Fibroblast of skin of scalp (primary cell): Measurements from ENCODE around the gene PAK1.
"Not testable (repeated sequence)": the region's sequence is repeated elsewhere in the genome, so short reads cannot be mapped to it uniquely, and the experiment has no call there.

Experiments used
- DNase-seq: peaks from one replicate; pipeline ENCODE4 v3.0.0-alpha.2; 2013

PAK1 gene

DNA sequence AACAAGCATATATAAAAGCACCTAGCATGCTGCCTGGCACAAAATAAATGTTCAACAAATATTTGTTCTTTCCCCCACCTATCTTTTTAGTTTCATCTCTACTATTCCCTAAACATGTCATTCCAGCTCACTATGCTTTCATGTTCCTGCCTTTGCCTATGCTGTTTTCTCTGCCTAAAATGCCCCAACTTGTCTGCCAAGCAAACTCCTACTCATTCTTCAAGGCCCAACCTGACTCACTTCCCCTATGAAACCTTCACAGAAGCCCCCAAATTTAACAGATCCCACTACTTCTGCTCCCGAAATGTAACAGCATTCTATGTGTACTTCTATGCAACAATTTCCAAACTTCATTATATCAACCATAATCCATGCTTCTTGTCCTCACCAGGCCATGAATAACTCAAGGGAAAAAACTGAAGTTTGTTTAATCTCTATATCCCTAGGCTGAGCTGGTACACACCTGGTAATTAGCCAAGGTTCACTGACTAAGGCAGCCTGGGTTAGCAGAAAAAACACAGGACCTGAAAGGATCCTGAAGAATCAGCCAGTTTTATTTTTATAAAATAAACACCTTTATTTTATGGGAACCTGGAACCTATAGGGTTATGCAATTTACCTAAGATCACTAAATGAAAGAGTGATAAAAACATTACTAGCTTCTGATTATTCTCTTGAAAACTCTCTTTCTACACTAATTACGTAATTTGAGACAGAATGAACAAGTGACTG is 72.2 kb downstream of the PAK1 start:
- no peak for DNase-seq

DNA sequence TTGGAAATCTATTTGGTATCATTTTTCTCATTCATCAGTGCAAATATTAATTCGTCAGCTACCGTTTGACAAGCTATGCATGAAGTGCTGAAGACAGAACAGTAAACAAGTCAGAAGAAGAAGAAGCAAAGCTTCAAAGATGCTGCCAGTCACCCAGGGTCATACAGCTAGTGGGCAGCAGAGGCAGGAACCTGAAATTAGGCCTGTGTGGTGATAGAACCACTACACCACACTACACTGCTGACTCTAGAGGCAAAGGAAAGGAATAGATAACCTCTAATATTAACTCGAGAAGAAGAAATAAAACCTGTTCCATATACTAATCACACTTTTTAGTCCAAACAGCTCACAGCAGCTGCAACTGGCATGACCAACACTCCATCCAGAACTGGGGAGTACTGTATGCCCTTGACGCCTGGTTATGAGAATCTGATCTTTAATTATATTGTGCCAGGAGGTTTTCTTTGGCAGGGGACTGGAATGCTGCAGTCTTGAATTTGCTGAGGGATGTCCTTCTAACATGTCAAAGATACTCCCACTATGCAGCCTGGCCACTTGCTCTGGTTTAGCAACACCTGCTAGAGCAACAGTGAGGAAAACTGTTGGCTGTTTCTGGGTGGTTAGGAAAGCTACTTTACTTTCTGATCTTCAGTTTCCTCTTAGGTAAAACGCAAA is 73.0 kb downstream of the PAK1 start:
- no peak for DNase-seq

DNA sequence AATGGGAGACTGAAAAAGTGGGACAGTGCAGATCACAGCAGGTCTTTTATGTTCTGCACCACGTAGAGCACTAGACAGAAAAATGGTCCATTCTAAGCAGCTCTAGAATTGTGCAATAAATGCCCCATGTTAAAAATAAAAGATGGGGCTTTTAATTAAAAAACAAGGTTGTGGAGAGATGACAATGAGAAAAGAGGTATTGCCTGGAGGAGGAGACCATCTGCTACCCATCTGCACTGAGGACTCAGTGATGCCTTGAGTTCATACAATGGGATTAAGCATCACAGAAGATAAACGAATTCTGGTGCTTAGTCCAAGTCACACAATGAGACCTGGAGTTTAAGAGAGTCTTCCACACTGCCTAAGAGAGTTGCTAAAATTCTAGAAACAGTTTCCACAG is 73.6 kb downstream of the PAK1 start:
- DNase-seq, result no peak

DNA sequence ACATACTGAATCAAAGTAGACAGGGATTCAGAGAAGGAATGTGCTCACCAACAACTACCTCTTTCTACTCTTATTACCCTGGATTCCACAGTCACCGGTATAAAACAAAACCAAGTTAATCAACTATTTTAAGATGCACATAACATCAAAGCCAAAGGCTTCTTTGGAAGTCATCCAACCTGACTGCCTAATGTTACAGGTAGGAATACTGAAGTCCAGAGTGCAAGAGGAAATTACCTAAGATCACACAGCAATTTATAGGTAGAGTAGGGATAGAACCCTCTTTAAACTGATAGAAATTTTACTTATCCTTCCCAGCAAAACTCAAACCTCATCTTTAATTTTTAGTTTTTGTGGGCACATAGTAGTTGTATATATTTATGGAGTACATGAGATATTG is 76.3 kb downstream of the PAK1 start:
- DNase-seq, result no peak

DNA sequence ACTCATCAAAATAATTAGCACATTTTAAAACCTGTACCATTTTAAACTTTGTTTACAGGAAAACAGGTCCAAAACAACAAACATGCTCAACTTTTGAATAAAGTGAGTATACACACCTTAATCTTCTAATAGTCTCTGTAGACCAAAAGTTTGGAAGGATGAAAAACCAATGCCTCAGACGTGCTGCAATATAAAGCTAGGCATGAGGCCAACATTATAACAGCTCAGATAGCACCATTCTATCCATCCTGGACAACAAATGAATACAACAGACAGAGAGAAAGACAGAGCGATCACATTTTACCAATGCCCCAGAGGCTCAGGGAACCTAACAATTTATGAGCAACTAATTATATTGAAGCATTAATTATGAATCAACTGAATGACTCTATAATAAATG is 77.0 kb downstream of the PAK1 start:
- DNase-seq, result no peak

DNA sequence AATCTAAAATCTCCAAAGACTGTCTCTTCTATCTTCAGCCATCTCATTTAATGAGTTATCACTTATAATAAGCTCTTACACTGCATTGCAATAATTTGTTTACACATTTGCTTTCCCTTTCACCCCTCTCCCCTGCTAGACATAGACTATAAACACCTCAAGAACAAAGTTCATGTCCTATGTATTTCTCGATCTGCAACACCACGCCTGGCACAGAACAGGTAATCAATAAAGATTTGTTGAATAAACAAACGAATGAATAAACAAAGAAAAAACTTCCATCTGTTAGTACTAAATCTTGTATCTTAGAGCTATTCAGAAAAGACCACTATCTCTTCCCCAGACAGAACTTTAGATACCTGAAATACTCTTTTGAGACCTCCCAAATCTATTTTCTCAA is 77.6 kb downstream of the PAK1 start:
- DNase-seq, result no peak

DNA sequence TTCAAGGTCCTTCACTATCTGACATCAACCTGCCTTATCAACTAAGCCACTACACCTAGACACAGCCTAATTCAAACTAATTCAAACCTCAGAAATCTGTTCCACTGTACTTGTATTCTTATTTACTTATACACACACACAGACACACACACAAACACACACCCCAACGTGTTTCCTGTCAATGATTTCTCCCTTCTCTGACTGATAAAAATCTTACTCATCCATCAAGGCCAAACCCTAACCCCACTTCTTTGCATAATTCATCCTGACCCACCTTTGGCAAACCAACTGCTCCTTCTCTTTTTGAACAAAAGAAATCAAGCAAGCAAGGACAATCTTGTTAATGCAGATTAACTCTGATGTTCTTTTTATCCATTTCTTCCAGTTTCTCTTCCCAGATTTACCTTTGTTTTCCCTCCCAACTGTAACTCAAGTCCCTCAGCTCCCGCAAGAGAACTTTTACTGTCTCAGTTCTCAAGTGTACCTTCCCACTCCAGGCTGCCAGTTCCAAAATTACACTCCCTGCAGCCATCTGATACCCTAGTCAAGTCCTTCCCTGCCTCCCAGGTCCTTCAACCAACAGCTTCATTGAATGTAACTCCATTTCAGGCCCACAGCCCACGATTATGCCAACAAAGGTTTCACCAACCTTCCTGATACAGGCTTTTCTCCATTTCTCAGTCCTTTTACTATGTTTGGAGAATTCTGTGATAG is 78.3 kb downstream of the PAK1 start:
- no peak for DNase-seq

DNA sequence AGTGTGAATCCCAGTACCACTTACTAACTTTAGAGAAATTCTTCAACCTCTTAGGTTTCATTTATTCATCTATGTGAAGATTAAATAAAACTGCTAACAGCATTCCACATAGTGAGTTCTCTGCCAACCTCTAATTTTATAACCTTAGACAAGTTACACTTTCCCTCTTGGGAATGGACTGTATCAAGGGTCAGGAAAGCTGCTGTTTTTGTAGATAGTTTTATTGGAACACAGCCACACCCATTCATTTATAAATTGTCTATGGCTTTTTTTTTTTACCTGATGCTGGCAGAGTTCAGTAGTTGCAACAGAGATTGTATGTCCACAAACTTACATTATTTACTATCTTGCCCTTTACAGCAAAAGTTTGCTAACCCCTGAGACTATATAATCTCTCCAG is 81.1 kb downstream of the PAK1 start:
- DNase-seq, result no peak

DNA sequence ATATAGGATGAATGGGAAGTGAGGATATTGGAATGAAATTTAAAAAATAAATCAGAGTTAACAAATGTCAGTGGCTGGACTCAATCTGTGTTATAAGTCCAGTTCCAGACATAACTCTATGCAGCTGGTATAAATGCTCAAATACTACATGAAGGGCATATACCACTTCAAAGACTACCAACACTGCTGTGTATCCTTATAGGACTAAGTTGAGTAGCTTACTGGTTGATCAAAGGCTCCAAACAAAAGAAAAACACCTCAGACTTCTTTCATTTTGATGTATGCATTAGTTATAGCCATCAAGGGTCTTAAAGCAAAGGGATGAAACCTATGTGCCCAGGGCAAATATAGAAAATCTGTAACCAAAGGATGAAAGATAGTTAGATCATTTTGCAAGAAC is 86.2 kb downstream of the PAK1 start:
- no peak for DNase-seq

DNA sequence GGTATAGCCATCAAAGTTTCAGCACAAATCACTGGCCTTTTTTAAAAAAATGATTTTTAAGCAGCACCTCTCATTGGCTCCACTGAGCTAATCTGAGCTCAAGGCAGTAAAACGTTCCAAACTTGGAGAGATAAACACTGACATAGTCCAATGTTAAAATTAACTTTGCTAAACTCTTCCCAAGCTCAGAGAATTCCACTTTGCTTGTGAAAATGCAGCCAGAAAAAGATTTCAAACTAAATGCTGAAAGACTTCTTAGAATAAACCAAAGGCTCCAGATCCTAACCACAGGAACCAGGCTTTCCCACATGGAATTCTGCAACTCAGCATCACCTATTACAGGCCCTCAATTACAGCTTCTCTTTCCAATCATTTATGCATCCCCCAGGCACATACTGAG is 87.7 kb downstream of the PAK1 start:
- no peak for DNase-seq

DNA sequence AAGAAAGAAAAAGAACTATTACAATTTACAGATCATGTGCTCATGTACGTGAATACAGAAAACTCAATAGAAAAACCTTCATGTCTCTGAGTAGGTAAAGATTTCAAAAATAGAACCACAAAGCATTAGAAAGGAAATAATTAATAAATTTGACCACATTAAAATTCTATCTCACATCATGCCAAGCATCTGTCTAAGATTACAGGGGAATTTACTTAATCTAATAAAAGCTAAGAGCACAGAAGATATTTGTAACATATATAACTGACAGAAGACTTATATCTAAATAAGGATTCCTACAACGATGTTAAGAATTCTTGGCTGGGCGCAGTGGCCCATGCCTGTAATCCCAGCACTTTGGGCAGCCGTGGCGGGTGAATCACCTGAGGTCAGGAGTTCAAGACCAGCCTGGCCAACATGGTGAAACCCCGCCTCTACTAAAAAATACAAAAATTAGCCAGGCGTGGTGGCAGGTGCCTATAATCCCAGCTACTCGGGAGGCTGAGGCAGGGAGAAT is 88.6 kb downstream of the PAK1 start:
- DNase-seq, result not testable (repeated sequence)

DNA sequence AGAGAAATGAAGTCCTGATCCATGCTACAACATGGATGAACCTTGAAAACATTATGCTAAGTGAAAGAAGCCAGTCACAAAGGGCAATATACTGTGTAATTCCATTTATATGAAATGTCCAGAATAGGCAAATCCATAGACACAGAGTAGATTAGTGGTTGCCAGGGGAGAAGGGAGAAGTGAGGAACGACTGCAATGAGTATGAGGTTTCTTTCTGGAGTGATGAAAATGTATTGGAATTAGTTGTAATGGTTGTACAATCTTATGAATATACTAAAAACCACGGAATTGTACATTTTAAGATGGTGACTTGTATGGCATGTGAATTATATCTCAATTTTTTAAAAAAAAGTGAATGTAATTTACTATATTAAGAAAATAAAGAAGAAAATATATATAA is 89.3 kb downstream of the PAK1 start:
- peak; percentile 68 for DNase-seq

DNA sequence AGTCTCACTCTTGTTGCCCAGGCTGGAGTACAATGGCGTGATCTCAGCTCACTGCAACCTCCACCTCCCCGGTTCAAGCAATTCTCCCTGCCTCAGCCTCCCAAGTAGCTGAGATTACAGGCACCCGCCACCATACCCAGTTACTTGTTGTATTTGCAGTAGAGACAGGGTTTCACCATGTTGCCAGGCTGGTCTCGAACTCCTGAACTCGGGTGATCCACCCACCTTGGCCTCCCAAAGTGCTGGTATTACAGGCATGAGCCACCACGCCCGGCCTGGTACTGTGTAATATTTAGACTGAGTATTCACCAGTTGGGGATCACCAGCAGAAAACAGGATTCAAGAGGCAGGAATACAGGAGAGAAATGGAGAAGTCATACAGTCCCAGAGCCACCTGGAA is 90.5 kb downstream of the PAK1 start:
- not testable (repeated sequence) for DNase-seq

DNA sequence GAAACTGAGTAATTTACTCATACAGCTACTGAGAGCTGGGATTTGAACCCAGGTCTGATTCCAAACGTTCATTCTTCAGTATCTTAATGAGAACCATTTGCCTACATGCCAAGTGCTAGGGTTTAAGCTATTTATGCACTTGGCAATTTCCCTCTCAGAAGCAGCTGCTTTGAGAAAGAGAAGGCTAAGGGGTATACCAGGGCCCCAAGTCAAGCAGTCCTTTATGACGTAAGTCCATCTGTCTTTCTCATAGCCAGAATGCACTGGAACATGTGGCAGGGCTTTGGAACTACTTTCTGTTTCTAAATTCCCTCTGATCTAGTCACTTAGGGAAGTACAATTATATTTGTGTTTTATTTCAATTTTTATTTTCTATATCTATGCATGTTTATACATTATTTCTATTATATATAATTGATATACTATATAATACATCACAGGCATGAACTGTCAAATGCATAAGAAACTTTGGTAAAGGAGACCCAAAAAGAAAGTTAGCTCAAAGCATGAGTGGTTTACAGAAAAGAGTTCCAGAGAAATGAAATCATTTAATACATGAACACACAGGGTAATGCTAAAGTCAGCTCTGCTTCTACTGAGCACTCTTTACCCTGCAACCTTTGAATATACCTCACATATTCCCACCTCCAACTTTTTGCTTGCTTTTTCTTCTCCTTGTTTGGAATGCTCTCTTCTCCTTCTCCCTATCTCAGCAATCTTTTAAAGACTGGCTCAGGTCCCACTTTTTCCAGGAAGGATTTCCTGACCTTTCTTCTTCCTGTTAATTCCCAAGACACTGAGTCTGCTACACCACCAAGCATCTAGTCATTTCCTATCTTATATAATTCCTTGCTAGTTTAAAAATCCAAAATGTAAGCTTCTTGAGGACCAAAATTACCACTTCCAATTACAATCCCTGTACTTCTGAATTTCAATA is 91.9 kb downstream of the PAK1 start:
- peak; percentile 36 for DNase-seq

DNA sequence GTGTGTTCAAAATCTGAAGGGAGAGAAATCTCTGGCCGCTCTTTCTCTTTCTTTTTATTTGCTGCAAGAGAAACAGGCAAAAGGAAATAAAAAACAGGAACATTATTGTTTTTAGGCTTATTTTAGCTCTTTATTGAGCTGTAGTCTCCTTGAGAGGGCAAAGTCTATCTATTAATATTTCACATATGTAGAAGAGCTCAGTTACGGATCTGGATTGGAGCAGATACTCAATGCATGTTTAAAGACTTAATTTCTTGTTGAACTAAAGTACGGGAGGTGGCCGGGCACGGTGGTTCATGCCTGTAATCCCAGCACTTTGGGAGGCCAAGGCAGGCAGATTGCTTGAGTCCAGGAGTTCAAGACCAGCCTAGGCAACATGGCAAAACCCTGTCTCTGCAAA is 94.0 kb downstream of the PAK1 start:
- no peak for DNase-seq

DNA sequence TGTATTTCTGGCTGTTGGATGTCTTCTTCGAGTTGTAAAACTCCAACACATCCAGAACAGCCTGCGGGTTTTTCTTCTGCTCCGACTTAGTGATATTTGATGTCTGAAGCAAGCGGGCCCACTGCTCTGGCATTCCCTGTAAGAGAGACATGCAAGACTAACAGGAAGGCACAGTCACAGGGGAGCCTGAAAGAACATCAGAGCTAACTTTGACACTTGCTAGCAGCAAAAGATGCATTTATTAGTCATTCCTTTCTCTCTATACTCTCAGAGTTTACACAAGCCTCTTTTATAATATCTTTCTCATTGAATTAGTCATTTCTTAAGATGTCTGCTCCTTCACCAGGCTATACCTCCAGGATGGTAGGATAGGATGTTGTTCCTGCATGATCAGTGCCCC is 94.6 kb downstream of the PAK1 start:
- DNase-seq, result peak; percentile 29

DNA sequence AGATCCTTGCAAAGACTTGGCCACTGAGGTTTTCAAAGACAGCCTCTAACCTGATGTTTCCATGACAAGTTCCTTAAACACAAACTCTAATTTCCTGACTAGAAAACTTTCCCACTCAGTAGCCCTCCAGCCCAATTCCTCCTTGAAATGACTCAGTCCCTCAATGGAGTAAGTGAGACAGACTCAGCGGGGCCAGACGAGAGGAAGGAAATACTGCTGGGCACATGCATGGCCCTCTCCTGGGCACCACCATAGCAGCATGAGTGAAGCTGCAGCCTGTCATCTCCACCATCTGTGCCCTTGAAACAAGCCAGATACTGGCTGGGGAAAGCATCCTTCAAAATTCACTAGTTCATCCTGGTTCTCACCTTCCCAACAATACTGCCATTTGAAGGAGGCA is 96.2 kb downstream of the PAK1 start:
- DNase-seq, result no peak

DNA sequence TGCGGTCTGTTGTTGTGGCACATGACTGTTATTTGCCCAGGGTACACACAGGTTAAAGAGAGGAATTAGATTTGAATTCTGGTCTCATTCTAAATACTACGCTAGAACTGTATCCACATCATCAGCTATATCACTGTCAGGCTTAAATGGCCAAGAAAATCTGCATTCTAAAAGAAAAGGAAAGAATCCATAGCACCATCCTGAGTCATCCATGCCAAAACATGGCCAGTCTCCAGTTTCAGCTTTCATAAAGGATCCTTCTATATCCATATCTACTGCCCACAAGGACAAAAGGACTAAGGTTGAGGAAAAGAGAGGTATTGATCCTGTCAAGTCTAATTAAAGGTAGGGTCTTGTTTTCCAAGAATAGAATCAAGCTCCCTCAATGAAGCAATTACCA is 98.8 kb downstream of the PAK1 start:
- peak; percentile 51 for DNase-seq

DNA sequence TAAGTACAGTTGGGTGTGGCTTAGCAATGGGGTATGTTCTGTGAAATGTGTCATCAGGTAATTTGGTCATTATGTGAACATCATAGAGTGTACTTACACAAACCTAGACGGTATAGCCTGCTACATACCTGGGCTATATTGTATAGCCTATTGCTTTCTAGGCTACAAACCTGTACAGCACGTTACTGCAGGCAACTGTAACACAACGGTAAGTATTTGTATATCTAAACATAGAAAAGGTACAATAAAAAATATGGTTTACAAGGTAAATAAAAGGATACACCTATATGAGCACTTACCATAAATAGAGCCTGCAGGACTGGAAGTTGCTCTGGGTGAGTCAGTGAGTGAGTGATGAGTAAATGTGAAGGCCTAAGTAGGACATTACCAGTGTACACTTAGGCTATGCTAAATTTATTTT is 99.3 kb downstream of the PAK1 start:
- DNase-seq, result no peak

DNA sequence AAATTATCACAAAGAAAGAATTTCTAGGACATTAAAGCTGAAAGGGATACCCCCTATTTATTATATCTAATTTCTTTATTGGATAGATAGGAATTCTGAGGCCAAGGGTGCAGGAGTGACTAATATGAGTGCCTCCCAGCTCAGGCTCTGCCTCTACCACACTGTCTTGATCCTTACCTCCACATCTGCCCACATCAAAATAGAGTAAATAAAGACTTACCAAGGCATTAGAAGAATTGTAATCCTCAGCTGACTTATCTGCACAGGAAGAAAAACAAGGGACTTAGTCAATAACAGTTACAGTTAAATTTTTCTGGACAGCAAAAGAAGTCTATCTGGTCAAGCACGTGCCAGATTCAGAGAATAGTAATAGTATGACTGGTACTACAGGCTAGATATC is 99.8 kb downstream of the PAK1 start:
- no peak for DNase-seq

DNA sequence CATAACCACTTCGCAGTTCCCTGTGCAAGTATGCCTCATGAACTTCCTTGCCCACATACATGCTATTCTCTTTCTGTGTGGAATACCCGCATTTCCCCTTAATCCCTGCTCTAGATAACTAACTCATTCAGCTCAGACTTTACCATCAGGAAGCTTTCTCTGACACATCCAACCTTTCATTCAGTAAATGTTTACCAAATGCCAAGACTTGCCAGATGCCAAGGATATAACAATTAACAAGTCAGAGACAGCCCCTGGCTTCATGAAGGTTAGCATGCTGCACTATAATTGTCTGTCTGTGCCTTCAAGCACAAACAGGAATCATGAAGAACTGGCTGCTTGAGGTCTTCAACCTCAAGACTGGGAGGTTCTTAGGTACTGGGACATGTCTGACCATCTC is 101.2 kb downstream of the PAK1 start:
- DNase-seq, result no peak

DNA sequence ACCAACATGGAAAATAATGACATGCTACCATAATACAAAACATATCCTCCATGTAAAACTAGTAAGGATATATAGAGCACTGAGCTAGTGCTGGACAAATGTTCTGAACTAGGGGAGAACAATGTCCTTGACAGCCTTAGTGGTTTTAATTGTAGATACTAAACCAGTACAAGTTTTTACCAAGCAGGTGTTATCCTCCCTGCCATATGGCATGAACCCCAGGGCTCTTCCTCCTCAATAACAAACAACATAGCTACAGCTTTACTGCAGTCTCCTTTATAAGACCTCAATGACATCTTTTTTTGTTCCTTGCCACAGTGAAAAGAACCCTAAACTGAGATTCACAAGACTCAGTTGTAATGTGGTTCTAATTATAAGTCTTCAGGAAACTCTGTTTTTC is 102.2 kb downstream of the PAK1 start:
- DNase-seq, result no peak

DNA sequence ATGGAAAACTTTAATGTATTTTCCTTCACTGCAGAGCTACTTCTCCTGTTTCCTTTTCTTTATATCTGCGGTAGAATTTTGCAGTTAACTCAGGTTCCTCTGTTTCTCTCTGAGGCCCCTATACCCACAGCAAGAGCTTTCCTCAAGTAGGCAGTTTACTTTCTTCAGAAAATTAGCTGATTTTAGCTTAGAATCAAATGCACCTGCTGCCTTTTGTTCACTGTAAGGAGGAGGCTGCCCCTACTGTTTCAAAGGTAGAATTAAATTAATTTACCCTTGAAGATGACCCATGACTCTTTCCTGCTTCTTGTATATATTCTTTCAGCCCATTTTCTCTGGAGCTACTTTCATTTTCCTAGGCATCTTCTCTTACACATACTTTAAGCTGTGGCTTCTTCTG is 103.7 kb downstream of the PAK1 start:
- no peak for DNase-seq
